ENCODE measurements around the gene HMG20A.

- no peak for TF ChIP-seq ZNF565 (CRISPR knock-in tag; conservative IDR thresholded peaks at IDR 0.05; ENCODE audit: low read depth)
- no peak for TF ChIP-seq ZC3H10 (CRISPR knock-in tag; IDR thresholded peaks at IDR 0.05)
- no peak for TF ChIP-seq BACH2 (CRISPR knock-in tag; IDR thresholded peaks at IDR 0.05; ENCODE audit: borderline replicate concordance)
- no peak for TF ChIP-seq ARNTL (CRISPR knock-in tag; IDR thresholded peaks at IDR 0.05; ENCODE audit: borderline replicate concordance, low read depth)
- no peak for TF ChIP-seq CREB5 (CRISPR knock-in tag; IDR thresholded peaks at IDR 0.05; ENCODE audit: low read depth)
- no peak for TF ChIP-seq TSHZ2 (CRISPR knock-in tag; IDR thresholded peaks at IDR 0.05)
- no peak for TF ChIP-seq PATZ1 (CRISPR knock-in tag; IDR thresholded peaks at IDR 0.05; ENCODE audit: borderline replicate concordance)
- TF ChIP-seq RARB (CRISPR knock-in tag; IDR thresholded peaks at IDR 0.05), result no peak
- TF ChIP-seq GLIS3 (CRISPR knock-in tag; IDR thresholded peaks at IDR 0.05), result no peak
- TF ChIP-seq TOX (CRISPR knock-in tag; IDR thresholded peaks at IDR 0.05; ENCODE audit: borderline replicate concordance), result no peak
Measured at GRCh38 chr15:77459031-77459430, 38.3 kb downstream of the HMG20A start.

All from SK-N-SH treated with all-trans-retinoic acid at 6 μM for 48 hours (cell line).